ENCODE measurements around the gene MADD. TPM values are rescaled to one million over a fixed set of nuclear protein-coding genes. Genes with fewer than 3 reads are reported as not detected.

The MADD gene
- total RNA-seq, 1 donor from 2014 or later: 50.1 TPM

DNA sequence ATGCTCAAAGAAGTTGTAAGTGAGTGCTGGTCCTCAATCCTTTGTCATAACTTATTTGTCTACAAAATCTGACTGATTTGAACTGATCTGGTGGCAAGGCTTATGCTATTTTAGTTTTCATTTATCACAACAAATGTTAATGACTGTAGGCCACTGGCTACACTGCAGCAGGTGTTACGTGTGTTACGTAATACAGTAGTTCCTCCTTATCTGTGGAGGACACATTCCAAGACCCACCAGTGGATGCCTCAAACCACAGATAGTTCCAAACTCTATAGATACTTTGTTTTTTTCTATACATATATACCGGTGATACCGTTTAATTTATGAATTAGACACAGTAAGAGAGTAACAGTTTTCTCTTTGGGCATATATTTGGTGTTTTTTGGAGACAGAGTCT is 7.0 kb downstream of the MADD start:
- Histone ChIP-seq H3K36me3 (peaks cover 82% of the 10 kb centered on the region), H3K27ac (no peak overlapping the region), H3K9me3 (no peaks in the 10 kb centered on the region), H3K4me1 (peaks cover 10% of the 10 kb centered on the region), H3K4me3 (no peak overlapping the region), H3K27me3 (no peaks in the 10 kb centered on the region)
- TF ChIP-seq, protein P1, sequence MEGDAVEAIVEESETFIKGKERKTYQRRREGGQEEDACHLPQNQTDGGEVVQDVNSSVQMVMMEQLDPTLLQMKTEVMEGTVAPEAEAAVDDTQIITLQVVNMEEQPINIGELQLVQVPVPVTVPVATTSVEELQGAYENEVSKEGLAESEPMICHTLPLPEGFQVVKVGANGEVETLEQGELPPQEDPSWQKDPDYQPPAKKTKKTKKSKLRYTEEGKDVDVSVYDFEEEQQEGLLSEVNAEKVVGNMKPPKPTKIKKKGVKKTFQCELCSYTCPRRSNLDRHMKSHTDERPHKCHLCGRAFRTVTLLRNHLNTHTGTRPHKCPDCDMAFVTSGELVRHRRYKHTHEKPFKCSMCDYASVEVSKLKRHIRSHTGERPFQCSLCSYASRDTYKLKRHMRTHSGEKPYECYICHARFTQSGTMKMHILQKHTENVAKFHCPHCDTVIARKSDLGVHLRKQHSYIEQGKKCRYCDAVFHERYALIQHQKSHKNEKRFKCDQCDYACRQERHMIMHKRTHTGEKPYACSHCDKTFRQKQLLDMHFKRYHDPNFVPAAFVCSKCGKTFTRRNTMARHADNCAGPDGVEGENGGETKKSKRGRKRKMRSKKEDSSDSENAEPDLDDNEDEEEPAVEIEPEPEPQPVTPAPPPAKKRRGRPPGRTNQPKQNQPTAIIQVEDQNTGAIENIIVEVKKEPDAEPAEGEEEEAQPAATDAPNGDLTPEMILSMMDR (IDR thresholded peaks at IDR 0.05): no peak
- ATAC-seq (no peak), DNase-seq (no peak)
- intact Hi-C loops (cut with DNase I): loop anchor here (10.0 kb wide), 1 partner anchor 78 kb away; the partner anchor contains the start of gene MYBPC3

DNA sequence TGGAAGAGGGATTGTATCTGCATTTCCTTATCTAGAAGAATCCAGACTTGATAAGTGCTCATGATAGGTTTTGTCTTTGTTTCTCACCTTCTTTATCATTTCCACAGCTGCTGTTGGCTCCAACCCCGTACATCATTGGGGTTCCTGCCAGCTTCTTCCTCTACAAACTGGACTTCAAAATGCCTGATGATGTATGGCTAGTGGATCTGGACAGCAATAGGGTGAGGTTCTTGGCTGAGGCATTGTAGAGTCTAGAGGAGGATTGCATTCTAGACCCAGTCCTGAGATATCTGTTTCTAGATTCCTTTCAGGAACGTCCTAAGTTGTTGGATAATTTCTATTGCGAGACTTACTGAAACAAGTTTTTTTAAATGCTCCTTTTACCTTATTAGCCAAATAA is 8.1 kb downstream of the MADD start:
- TF ChIP-seq, protein P1 (IDR thresholded peaks at IDR 0.05): no peak
- no peak for ATAC-seq
- Histone ChIP-seq H3K36me3 (peaks cover 93% of the 10 kb centered on the region), H3K27ac (no peak overlapping the region), H3K4me3 (no peak overlapping the region), H3K9me3 (no peaks in the 10 kb centered on the region), H3K27me3 (no peaks in the 10 kb centered on the region), H3K4me1 (no peaks in the 10 kb centered on the region)
- intact Hi-C loops (cut with DNase I): loop anchor here (10.0 kb wide), 1 partner anchor 77 kb away; the partner anchor contains the start of gene MYBPC3
- DNase-seq: no peak

DNA sequence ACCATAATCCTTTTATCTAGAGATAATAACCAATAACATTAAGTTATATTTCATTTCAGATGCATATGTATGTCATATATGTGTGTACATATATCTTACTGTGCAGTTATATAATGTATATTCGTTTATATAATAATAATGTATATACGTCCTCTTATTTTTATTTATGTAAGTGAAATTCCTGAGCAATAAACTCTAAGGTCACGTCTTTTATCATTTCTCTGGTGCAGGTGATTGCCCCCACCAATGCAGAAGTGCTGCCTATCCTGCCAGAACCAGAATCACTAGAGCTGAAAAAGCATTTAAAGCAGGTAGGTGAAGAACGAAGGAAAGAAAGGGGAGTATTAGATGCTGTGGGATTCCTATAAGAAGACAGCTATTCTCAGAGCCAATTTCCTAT is 8.8 kb downstream of the MADD start:
- no peak for DNase-seq
- Histone ChIP-seq H3K9me3 (no peaks in the 10 kb centered on the region), H3K4me3 (no peak overlapping the region), H3K4me1 (no peaks in the 10 kb centered on the region), H3K27ac (no peak overlapping the region), H3K36me3 (peaks cover 100% of the 10 kb centered on the region), H3K27me3 (no peaks in the 10 kb centered on the region)
- intact Hi-C loops (cut with DNase I): loop anchor here (10.0 kb wide), 1 partner anchor 76 kb away; the partner anchor contains the start of gene MYBPC3
- no peak for ATAC-seq
- TF ChIP-seq, protein P1 (IDR thresholded peaks at IDR 0.05): no peak

DNA sequence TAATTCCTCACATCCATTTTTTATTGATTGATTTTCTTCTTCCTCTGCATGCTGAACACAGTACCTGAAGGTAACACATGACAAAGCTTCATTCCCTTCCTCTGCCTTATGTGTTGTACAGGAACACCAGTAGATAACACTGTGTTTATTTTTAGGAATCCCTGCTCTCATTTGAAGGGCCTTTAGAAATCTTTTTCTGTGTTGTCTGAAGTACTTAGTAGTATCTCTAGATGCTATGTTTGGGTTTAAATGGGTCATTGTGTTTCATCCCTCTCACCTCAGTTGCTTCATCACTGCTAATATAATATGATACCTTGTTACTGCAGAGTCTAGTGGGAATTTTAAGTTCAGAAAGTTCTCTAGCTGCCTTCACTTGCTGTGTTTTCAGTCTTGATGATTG is 10.2 kb downstream of the MADD start:
- no peak overlapping the region for H3K27ac ChIP-seq
- no peak for DNase-seq
- no peak for ATAC-seq
- no peak overlapping the region for H3K4me3 ChIP-seq
- peaks cover 100% of the 10 kb centered on the region for H3K36me3 ChIP-seq
- no peaks in the 10 kb centered on the region for H3K4me1 ChIP-seq
- intact Hi-C loops (cut with DNase I): no loop called here
- H3K9me3 ChIP-seq: no peaks in the 10 kb centered on the region
- H3K27me3 ChIP-seq: no peaks in the 10 kb centered on the region
- TF ChIP-seq, protein P1 (IDR thresholded peaks at IDR 0.05): no peak

DNA sequence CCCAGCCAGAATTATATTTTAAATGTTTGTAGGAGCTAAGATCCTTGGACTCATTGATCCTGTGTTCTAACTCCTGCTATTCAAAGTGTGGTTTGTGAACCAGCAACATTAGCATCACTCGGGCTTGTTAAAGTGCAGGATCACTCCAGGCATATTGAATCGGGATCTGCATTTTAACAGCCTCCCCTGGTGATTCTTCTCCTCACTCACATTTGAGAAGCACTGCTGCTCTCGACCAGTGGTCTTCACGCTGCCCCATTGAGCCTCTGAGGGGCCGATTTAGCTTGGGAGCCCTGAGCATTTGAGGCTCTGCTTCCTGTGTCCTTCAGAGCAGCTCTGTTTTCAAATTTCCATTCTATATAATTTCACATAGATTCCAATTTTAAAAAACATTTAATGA is 10.9 kb downstream of the MADD start:
- intact Hi-C loops (cut with DNase I): no loop called here
- TF ChIP-seq, protein P1 (IDR thresholded peaks at IDR 0.05): no peak
- DNase-seq (no peak), ATAC-seq (no peak)
- no peak overlapping the region for H3K27ac ChIP-seq
- no peak overlapping the region for H3K4me3 ChIP-seq
- peaks cover 100% of the 10 kb centered on the region for H3K36me3 ChIP-seq
- no peaks in the 10 kb centered on the region for H3K4me1 ChIP-seq
- no peaks in the 10 kb centered on the region for H3K9me3 ChIP-seq
- H3K27me3 ChIP-seq: no peaks in the 10 kb centered on the region

DNA sequence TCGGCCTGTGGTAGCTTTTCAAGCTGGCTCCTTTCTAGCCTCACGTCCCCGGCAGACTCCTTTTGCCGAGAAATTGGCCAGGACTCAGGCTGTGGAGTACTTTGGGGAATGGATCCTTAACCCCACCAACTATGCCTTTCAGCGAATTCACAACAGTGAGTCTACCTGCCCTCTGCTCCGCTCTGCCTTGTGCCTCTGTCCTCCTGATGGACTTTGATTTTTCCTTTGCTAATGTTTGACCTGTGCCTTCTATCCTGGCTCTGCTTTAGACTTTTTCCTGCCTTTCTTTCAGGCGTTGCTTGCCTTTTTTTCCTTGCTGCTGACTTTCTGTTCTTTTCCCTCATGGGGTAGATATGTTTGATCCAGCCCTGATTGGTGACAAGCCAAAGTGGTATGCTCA is 12.5 kb downstream of the MADD start:
- intact Hi-C loops (cut with DNase I): no loop called here
- Histone ChIP-seq H3K36me3 (peaks cover 99% of the 10 kb centered on the region), H3K4me1 (no peaks in the 10 kb centered on the region), H3K9me3 (no peaks in the 10 kb centered on the region), H3K27me3 (no peaks in the 10 kb centered on the region), H3K27ac (no peak overlapping the region), H3K4me3 (no peak overlapping the region)
- TF ChIP-seq, protein P1 (IDR thresholded peaks at IDR 0.05): no peak
- no peak for DNase-seq
- no peak for ATAC-seq

Measured in upper lobe of right lung (tissue), 1 donor.